Muscle of leg (tissue), 11 donors: ENCODE measurements around the gene NCOA3. TPM values are rescaled to one million over a fixed set of nuclear protein-coding genes. Genes with fewer than 3 reads are reported as not detected.

ENCODE experiments used
- DNase-seq: peaks from one replicate; pipeline ENCODE4 v3.0.0; 2013
- H3K27ac ChIP-seq: one replicate; pipeline ENCODE4 v1.5.1; 2013; ENCODE audit warnings: mild to moderate bottlenecking, low read length, control low read depth
- H3K27me3 ChIP-seq: one replicate; pipeline ENCODE4 v1.6.1; 2013; ENCODE audit warnings: low read length; ENCODE audit not compliant: control insufficient read depth, insufficient read depth
- H3K36me3 ChIP-seq: one replicate; pipeline ENCODE4 v1.6.1; 2013; ENCODE audit warnings: low read length; ENCODE audit not compliant: control insufficient read depth, insufficient read depth
- H3K4me1 ChIP-seq: one replicate; pipeline ENCODE4 v1.6.1; 2013; ENCODE audit warnings: low read length; ENCODE audit not compliant: control insufficient read depth, insufficient read depth
- H3K4me3 ChIP-seq: one replicate; pipeline ENCODE4 v1.5.1; 2013; ENCODE audit warnings: low read length, control low read depth
- H3K9me3 ChIP-seq: replicated peaks from 2 replicates; pipeline ENCODE4 v1.6.1; 2013; ENCODE audit warnings: low read depth, low read length; ENCODE audit not compliant: control insufficient read depth
- WGBS: methylation state at CpG from one replicate; pipeline ENCODE4 v1.1.5; 2013; ENCODE audit warnings: missing lambda C conversion rate; ENCODE audit not compliant: insufficient coverage; 5-methylcytosine and 5-hydroxymethylcytosine counted together
- polyA plus RNA-seq, 8 donors: library from polyadenylated mRNA; unstranded; fragments of 120-200 nt; gene quantifications; one replicate each; pipeline versions ENCODE4 v1.2.1 to v1.2.3, GENCODE V29; 2013; ENCODE audit warnings: inconsistent platforms in 1 of 8, low replicate concordance in 1 of 8; ENCODE audit not compliant: insufficient read length in 8 of 8, insufficient read depth in 1 of 8
- total RNA-seq: library from RNA; stranded (reverse); fragments of 120-200 nt; gene quantifications from one replicate; pipeline ENCODE4 v1.2.4, GENCODE V29; 2013

Gene NCOA3
- total and polyA plus RNA-seq, 9 donors, result 11.0 to 19.1 (median 14.2) TPM

GRCh38 chr20:47699818-47700217 lies 198.1 kb downstream of the NCOA3 start:
- H3K27me3 ChIP-seq, result no peaks in the 10 kb centered on the region
- H3K9me3 ChIP-seq, result no peaks in the 10 kb centered on the region
- WGBS, result 60% methylated on average over 1 of the region's 1 CpG
- peaks cover 5% of the 10 kb centered on the region for H3K4me1 ChIP-seq
- no peaks in the 10 kb centered on the region for H3K36me3 ChIP-seq
- H3K4me3 ChIP-seq, result no peak overlapping the region
- DNase-seq, result peak; percentile 45
- H3K27ac ChIP-seq, result no peak overlapping the region

DNA sequence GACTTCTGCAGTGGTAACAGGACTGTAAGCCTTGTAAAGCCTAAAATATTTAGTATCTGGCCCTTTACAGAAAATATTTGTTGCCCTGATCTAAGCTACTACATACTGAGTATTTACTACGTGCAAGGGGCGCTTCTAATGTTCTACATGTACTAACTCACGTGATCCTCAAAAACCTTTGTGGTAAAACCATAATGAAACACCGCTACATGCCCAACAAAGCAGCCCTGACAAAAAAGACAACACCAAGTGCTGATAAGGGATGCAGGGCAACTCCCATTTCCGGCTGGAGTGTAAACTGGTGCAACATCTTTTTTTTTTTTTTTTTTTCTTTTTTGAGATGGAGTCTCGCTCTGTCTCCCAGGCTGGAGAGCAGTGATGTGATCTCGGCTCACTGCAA lies 198.6 kb downstream of the NCOA3 start:
- Histone ChIP-seq H3K9me3 (no peaks in the 10 kb centered on the region), H3K27me3 (no peaks in the 10 kb centered on the region), H3K4me3 (no peak overlapping the region), H3K4me1 (peaks cover 5% of the 10 kb centered on the region), H3K36me3 (no peaks in the 10 kb centered on the region), H3K27ac (no peak overlapping the region)
- WGBS, result 100% methylated on average over 2 of the region's 7 CpGs
- no peak for DNase-seq

DNA sequence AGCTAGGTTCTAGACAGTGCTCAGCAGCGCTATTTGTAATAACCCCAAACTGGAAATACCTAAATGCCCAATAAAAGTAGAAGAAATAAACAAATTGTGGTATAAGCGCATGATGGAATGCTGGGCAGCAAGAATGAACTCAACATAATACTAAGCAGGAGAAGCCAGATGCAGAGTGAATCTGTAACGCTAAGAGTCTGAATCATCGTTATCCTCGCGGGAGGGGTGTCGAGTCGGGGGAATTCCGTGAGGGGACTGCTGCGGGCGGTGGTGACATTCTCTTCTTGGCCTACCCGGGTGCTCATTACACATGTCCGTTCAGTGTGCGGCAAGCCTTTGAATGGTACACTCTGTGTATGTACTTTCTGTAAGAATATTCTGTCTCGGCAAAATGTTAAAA lies 199.9 kb downstream of the NCOA3 start:
- H3K4me1 ChIP-seq, result peaks cover 7% of the 10 kb centered on the region
- DNase-seq, result no peak
- no peak overlapping the region for H3K27ac ChIP-seq
- H3K27me3 ChIP-seq, result no peaks in the 10 kb centered on the region
- no peak overlapping the region for H3K4me3 ChIP-seq
- H3K36me3 ChIP-seq, result no peaks in the 10 kb centered on the region
- WGBS, result 76% methylated on average over 9 of the region's 15 CpGs
- H3K9me3 ChIP-seq, result no peaks in the 10 kb centered on the region

DNA sequence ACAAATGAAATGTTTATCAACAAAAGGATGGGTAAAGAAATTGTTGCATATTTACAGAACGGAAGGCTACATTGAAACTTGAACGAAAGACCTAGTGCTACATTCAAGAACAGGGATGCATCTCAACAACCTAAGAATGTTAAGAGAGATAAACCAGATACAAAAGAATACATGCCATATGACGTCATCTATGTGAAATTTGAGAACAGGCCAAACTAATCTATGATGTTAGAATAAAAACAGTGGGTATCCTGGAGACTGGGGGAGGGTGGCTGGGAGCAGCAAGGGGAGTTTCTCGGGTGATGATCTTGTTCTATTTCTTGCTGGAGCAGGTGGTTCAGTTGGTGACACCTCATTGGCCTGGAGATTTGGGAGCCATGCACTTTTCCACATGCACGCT lies 202.1 kb downstream of the NCOA3 start:
- Histone ChIP-seq H3K36me3 (no peaks in the 10 kb centered on the region), H3K9me3 (no peaks in the 10 kb centered on the region), H3K27me3 (peaks cover 4% of the 10 kb centered on the region), H3K4me1 (peaks cover 16% of the 10 kb centered on the region), H3K27ac (no peak overlapping the region), H3K4me3 (no peak overlapping the region)
- no CpG with 5 or more reads among the region's 5 CpGs for WGBS
- no peak for DNase-seq

DNA sequence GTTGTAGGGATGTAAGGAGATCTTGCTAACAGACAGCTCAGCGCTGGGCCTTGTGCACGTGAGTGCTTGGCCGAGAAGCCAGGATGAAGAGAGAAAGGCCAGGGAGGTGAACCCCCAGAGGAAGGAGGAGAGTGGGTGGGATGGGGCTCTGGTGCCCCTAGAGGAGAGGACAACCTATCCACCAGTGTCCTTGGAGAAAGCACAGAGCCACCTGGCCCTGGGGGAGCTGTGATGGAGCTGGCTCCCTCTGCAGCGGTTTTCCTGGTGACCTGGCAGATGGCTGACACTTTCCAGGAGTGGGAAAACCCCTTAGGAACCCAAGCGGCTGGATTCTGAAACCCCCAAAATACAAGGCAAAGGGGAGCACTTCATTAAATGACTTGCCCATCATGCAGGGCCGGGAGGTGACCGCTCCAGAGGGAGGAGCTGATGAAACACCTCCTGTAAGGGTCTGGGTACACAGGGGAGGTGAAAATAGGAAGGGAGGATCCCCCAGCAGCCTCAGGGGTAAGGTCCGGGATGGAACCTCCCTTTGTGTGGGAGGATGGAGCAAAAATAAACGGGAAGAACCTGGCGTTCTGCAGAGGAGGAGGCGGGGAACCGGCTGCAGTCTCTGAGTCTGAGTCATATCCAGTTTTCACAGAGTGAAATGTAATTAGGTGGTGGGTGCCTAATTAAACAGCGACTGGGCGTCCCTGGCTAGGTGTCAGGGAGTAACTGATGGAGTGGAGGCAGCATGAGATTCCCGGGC lies 203.2 kb downstream of the NCOA3 start:
- H3K27ac ChIP-seq, result no peak overlapping the region
- 45% methylated on average over 13 of the region's 15 CpGs for WGBS
- H3K27me3 ChIP-seq, result peaks cover 4% of the 10 kb centered on the region
- no peaks in the 10 kb centered on the region for H3K9me3 ChIP-seq
- DNase-seq, result peak; percentile 41
- peaks cover 19% of the 10 kb centered on the region for H3K4me1 ChIP-seq
- H3K36me3 ChIP-seq, result no peaks in the 10 kb centered on the region
- H3K4me3 ChIP-seq, result no peak overlapping the region

- Histone ChIP-seq H3K27me3 (peaks cover 4% of the 10 kb centered on the region), H3K9me3 (no peaks in the 10 kb centered on the region), H3K36me3 (no peaks in the 10 kb centered on the region), H3K27ac (no peak overlapping the region), H3K4me1 (peaks cover 19% of the 10 kb centered on the region), H3K4me3 (no peak overlapping the region)
- no CpG with 5 or more reads among the region's 7 CpGs for WGBS
- DNase-seq, result no peak
Measured at GRCh38 chr20:47705497-47705856, 203.8 kb downstream of the NCOA3 start.

DNA sequence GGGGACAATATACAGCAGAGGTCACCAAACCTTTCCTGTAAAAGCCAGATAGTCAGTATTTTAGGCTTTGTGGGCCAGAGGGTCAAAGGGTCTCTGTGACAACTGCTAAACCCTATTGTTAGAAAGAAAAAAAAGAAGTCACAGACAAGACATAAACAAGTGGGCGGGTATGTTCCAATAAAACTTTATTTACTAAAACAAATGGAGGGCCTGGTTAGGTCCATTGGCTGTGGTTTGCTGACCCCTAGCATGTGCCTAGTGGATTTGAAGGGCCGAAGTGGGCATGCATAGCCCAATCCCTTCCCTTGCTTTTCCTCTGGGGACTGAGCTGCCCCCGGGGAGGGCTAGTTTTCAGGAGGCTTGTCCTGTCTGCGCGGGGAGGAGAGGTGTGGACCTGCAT lies 204.7 kb downstream of the NCOA3 start:
- H3K4me3 ChIP-seq, result no peak overlapping the region
- H3K9me3 ChIP-seq, result no peaks in the 10 kb centered on the region
- H3K27me3 ChIP-seq, result peaks cover 6% of the 10 kb centered on the region
- H3K27ac ChIP-seq, result no peak overlapping the region
- no peak for DNase-seq
- no peaks in the 10 kb centered on the region for H3K36me3 ChIP-seq
- WGBS, result 90% methylated on average over 2 of the region's 5 CpGs
- H3K4me1 ChIP-seq, result peaks cover 26% of the 10 kb centered on the region

Other genes starting within 250 kb of the NCOA3 start
- 12.2 TPM for gene ZMYND8, start 145.2 kb upstream of the NCOA3 start, total RNA-seq
- 10 to 100 TPM; 15.3 to 18.9 (median 16.4) TPM for gene ZMYND8, start 145.2 kb upstream of the NCOA3 start, polyA plus RNA-seq